ENCODE results near the gene ECEL1. TPM values are rescaled to one million over a fixed set of nuclear protein-coding genes. Genes with fewer than 3 reads are reported as not detected.

Gene ECEL1
- total RNA-seq, 3 donors from 2014 or later = 0.16 to 0.24 TPM; not detected in 1

- no peaks in the 10 kb centered on the region for H3K36me3 ChIP-seq (ENCODE audit: low read depth)
- ATAC-seq (no peak), DNase-seq (peak in 1 of 3 donors; percentile 12)
- TF ChIP-seq CTCF (IDR thresholded peaks at IDR 0.05) = no peak
- intact Hi-C loops (cut with DNase I, micrococcal nuclease) = no loop called here
- no peak overlapping the region for H3K4me3 ChIP-seq
- no peaks in the 10 kb centered on the region for H3K4me1 ChIP-seq (ENCODE audit: low read depth)
- no peaks in the 10 kb centered on the region for H3K9me3 ChIP-seq
These were observed 8.1 kb downstream of the ECEL1 start for GRCh38 chr2:232479341-232480200.

GRCh38 chr2:232478571-232479340, 8.9 kb downstream of the ECEL1 start:
- no peak for TF ChIP-seq CTCF (IDR thresholded peaks at IDR 0.05)
- ATAC-seq = peak; percentile 29

GRCh38 chr2:232477751-232478510, 9.7 kb downstream of the ECEL1 start:
- Histone ChIP-seq H3K4me3 (no peak overlapping the region), H3K9me3 (no peaks in the 10 kb centered on the region), H3K4me1 (ENCODE audit: low read depth) (no peaks in the 10 kb centered on the region), H3K36me3 (ENCODE audit: low read depth) (no peaks in the 10 kb centered on the region)
- DNase-seq = no peak
- no peak for TF ChIP-seq CTCF (IDR thresholded peaks at IDR 0.05)
- intact Hi-C loops (cut with DNase I, micrococcal nuclease) = no loop called here
- no peak for ATAC-seq

More at GRCh38 chr2:232478571-232479340, 8.9 kb downstream of the ECEL1 start:
- intact Hi-C loops (cut with DNase I, micrococcal nuclease) = no loop called here
- Histone ChIP-seq H3K9me3 (no peaks in the 10 kb centered on the region), H3K4me1 (ENCODE audit: low read depth) (no peaks in the 10 kb centered on the region), H3K4me3 (no peak overlapping the region), H3K36me3 (ENCODE audit: low read depth) (no peaks in the 10 kb centered on the region)
- peak in 2 of 3 donors; percentile 21 to 39 for DNase-seq

GRCh38 chr2:232476791-232477190, 10.8 kb downstream of the ECEL1 start:
- ATAC-seq (no peak), DNase-seq (peak in 1 of 3 donors; percentile 8)
- no peak overlapping the region for H3K4me3 ChIP-seq
- intact Hi-C loops (cut with DNase I, micrococcal nuclease) = no loop called here
- TF ChIP-seq CTCF (IDR thresholded peaks at IDR 0.05) = no peak
- no peaks in the 10 kb centered on the region for H3K9me3 ChIP-seq
- H3K4me1 ChIP-seq (ENCODE audit: low read depth) = no peaks in the 10 kb centered on the region
- no peaks in the 10 kb centered on the region for H3K36me3 ChIP-seq (ENCODE audit: low read depth)

GRCh38 chr2:232476045-232476444, 11.6 kb downstream of the ECEL1 start:
- ATAC-seq (no peak), DNase-seq (peak in 1 of 3 donors; percentile 2)
- intact Hi-C loops (cut with DNase I, micrococcal nuclease) = no loop called here
- Histone ChIP-seq H3K4me3 (no peak overlapping the region), H3K36me3 (ENCODE audit: low read depth) (no peaks in the 10 kb centered on the region), H3K4me1 (ENCODE audit: low read depth) (no peaks in the 10 kb centered on the region), H3K9me3 (no peaks in the 10 kb centered on the region)
- TF ChIP-seq CTCF (IDR thresholded peaks at IDR 0.05) = no peak

Measured in mucosa of descending colon (tissue), 3 donors.